A549 treated with AZD9567 at 1 μM for 4 hours (cell line): ENCODE results near the gene RIMKLB. TPM values are rescaled to one million over a fixed set of nuclear protein-coding genes. Genes with fewer than 3 reads are reported as not detected.

Experiments used
- total RNA-seq: library from RNA; stranded (reverse); fragments of 200-300 nt; extraction: Qiagen RNA extraction; gene quantifications from 5 replicates; pipeline ENCODE4 v1.2.3, GENCODE V29; 2022; ENCODE audit not compliant: insufficient read depth

Gene RIMKLB, protein sequence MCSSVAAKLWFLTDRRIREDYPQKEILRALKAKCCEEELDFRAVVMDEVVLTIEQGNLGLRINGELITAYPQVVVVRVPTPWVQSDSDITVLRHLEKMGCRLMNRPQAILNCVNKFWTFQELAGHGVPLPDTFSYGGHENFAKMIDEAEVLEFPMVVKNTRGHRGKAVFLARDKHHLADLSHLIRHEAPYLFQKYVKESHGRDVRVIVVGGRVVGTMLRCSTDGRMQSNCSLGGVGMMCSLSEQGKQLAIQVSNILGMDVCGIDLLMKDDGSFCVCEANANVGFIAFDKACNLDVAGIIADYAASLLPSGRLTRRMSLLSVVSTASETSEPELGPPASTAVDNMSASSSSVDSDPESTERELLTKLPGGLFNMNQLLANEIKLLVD
- 16.7 to 19.5 TPM (median 17.4 TPM) in 5 replicates for total RNA-seq

DNA sequence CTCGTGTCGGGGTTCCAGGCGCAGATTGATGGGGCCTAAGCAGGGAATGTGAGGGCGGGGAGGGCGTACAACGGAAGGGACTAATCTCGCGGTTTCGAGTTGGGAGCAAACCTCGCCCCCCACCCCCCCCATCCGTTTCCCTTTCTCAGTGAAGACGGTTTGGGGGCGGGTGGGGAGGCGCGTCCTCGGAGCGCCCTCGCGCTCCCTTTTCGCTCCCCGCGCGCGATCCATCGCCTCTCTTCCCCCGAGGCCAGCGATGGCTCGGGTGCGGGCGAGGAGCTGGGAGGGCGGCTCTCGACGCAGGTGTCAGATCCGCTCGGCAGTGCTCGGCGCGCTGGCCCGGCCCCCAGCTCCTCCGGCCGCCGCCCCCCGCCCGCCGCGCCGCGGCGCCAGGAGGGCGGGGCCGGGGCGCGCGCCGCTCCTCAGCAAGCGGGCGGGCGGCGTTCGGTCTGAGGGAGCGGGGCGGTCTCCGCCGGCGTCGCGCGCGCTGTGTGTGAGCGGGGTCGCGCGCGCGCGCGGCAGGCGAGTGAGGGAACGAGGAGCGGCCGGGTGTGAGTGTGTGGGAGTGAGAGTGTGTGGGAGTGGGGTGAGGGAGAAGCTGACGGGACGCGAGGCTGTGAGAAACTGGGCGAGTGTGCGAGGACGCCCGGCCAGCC, at the start of gene RIMKLB:
RIMKLB (plus strand) TSS at position 516 of the 656 bp plus-strand sequence. CDS start 15,876 bp downstream, outside the sequence.

GRCh38 chr12:8662593-8662992, 35.2 kb upstream of the RIMKLB start, which contains the start of gene MFAP5:
Gene MFAP5 (minus strand): TSS chr12:8662826. CDS start chr12:8662104, 722 bp downstream.

DNA sequence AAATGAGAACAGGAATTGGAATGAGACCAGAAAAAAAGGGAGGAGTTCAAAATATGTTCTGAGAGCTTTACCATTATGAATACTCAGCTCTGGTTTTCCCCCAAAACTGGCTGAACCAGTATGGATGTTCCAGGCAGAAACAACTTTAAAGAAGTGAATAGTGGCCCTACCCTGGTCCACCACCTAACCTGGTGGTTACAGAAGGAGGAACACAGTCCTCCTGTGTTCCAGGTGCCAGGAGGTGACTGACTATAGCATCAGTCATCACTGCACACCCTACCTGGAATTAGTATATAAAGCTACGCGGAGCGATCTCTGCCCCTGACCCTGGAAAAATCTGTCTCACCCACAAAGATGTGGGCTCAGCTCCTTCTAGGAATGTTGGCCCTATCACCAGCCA, 124.5 kb downstream of the RIMKLB start, which contains the start of gene A2ML1:
A2ML1 (plus strand) TSS at position 324 of the 400 bp plus-strand sequence; CDS start at position 355, 31 bp downstream.

Other genes with a start within 250 kb of the RIMKLB start
- gene CLEC6A, start 242.0 kb upstream of the RIMKLB start, total RNA-seq, result not detected in 5 replicates
- not detected in 5 replicates for gene CLEC4D, start 184.5 kb upstream of the RIMKLB start, total RNA-seq
- gene CLEC4E, start 157.1 kb upstream of the RIMKLB start, total RNA-seq, result 0.22 to 0.80 TPM (median 0.40 TPM) in 4 of 5 replicates, not detected in the other
- gene AICDA, start 85.1 kb upstream of the RIMKLB start, total RNA-seq, result 0.07 to 0.16 TPM (median 0.14 TPM) in 4 of 5 replicates, not detected in the other
- gene MFAP5, start 35.2 kb upstream of the RIMKLB start, total RNA-seq, result 0.03 to 0.32 TPM (median 0.14 TPM) in 4 of 5 replicates, not detected in the other
- not detected in 5 replicates for gene A2ML1, start 124.6 kb downstream of the RIMKLB start, total RNA-seq
- gene PHC1, start 216.5 kb downstream of the RIMKLB start, total RNA-seq, result 7.3 to 20.6 TPM (median 8.8 TPM) in 5 replicates